ENCODE results near the gene FGFR3.

FGFR3 gene

GRCh38 chr4:1770245-1770644 is 22.8 kb upstream of the FGFR3 start:
- no peak for TF ChIP-seq CTCF (IDR thresholded peaks at IDR 0.05; ENCODE audit: low read depth, low read length)
- DNase-seq (ENCODE audit: extremely low read depth, low read depth) = no peak

GRCh38 chr4:1770791-1771231 is 22.3 kb upstream of the FGFR3 start:
- no peak for DNase-seq (ENCODE audit: extremely low read depth, low read depth)
- no peak for TF ChIP-seq CTCF (IDR thresholded peaks at IDR 0.05; ENCODE audit: low read depth, low read length)

GRCh38 chr4:1771555-1772305 is 21.4 kb upstream of the FGFR3 start:
- DNase-seq (ENCODE audit: extremely low read depth, low read depth) = no peak
- no peak for TF ChIP-seq CTCF (IDR thresholded peaks at IDR 0.05; ENCODE audit: low read depth, low read length)

- no peak for TF ChIP-seq CTCF (IDR thresholded peaks at IDR 0.05; ENCODE audit: low read depth, low read length)
- no peak for DNase-seq (ENCODE audit: extremely low read depth, low read depth)
Observed at GRCh38 chr4:1772853-1773538, 20.1 kb upstream of the FGFR3 start.

- no peak for TF ChIP-seq CTCF (IDR thresholded peaks at IDR 0.05; ENCODE audit: low read depth, low read length)
- DNase-seq (ENCODE audit: extremely low read depth, low read depth) = no peak
Observed at GRCh38 chr4:1773754-1774153, 19.3 kb upstream of the FGFR3 start.

DNA sequence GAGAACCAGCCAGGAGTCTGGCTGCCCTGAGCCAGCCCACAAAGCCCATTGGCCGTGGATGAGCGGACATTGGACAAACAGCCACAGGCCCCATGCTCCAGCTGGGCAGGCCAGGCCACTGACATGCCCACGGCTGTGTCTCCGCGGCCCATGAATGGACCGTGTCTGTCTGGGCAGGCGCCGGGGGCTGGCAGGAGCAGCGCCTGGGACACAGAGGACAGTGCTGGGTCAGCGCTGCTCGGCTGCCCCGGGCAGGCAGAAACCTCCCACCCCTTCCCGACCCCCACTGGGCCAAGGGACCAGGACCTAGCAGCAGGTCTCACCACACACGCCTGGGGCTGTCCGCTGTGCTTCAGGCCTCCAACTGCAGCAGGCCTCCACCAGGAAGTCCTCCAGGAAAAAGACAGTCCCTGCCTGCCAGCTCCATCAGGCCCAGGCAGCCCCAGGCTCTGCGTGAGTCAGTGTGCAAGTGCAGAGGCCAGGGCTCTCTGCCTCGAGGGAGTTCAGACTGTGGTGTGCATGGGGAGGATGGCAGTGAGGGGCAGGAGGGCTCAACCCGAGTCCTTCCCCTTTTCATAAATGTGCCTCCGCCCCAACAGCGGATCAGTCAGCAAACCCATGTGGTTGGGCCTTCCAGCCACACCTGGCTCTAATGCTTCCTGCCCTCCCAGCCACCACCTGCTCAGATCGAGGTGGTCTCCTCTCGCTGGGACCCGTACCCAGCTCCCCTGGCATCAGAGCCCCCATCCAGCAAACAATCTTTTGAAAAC is 17.2 kb upstream of the FGFR3 start:
- TF ChIP-seq CTCF (IDR thresholded peaks at IDR 0.05; ENCODE audit: low read depth, low read length) = no peak
- DNase-seq (ENCODE audit: extremely low read depth, low read depth) = no peak
